OCI-LY1 (cell line): ENCODE measurements around the gene DOCK1.

Experiments
- EZH2 ChIP-seq: fragments of 200-600 bp; sonication (generic), shearing (Covaris generic); IDR thresholded peaks from 2 replicates; pipeline ENCODE4 v1.8.0; 2017; ENCODE audit warnings: borderline replicate concordance, mixed run types, mild to moderate bottlenecking, antibody characterized with exemption, low read length, moderate library complexity, mixed read lengths
- TF ChIP-seq, protein P1 (sequence below): fragments of 200-600 bp; sonication (generic), shearing (Covaris generic); IDR thresholded peaks from 2 replicates; pipeline ENCODE4 v1.5.1; 2017; ENCODE audit warnings: mild to moderate bottlenecking, antibody characterized with exemption, low read length, moderate library complexity, mixed read lengths

DNA sequence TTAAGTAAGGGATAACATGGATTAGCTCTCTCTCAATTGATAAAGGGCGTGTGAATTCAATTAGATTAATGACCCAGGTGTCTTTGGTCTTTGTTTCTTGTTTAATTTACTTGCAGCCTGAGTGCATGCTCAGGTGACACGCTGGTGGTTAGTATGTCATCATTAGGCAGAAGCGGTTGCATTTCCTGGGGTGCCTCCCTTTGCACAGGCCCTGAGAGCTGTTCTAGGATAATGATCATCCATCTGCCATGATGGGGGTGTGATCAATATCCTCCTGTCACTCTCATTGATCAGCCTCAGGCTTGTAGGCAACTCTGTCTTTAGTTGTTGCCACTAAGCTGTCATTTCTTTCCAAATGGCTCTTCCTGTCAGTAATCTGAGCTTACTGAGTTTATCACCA, 544.3 kb downstream of the DOCK1 start:
- no peak for TF ChIP-seq EZH2
- TF ChIP-seq, protein P1, sequence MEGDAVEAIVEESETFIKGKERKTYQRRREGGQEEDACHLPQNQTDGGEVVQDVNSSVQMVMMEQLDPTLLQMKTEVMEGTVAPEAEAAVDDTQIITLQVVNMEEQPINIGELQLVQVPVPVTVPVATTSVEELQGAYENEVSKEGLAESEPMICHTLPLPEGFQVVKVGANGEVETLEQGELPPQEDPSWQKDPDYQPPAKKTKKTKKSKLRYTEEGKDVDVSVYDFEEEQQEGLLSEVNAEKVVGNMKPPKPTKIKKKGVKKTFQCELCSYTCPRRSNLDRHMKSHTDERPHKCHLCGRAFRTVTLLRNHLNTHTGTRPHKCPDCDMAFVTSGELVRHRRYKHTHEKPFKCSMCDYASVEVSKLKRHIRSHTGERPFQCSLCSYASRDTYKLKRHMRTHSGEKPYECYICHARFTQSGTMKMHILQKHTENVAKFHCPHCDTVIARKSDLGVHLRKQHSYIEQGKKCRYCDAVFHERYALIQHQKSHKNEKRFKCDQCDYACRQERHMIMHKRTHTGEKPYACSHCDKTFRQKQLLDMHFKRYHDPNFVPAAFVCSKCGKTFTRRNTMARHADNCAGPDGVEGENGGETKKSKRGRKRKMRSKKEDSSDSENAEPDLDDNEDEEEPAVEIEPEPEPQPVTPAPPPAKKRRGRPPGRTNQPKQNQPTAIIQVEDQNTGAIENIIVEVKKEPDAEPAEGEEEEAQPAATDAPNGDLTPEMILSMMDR: no peak
